Jurkat, Clone E6-1 (cell line): ENCODE data around the gene SMC4.
"Not testable (repeated sequence)": the region's sequence is repeated elsewhere in the genome, so short reads cannot be mapped to it uniquely, and the experiment has no call there.

ENCODE experiments used
- DNase-seq: peaks from one replicate; pipeline ENCODE4 v3.0.0-alpha.2; 2011; ENCODE audit warnings: low read depth, low spot score
- H3K4me3 ChIP-seq: 2 replicates; pipeline ENCODE4 v1.5.1; 2011; ENCODE audit warnings: mild to moderate bottlenecking, low read length, control low read depth, moderate library complexity

Gene SMC4

GRCh38 chr3:160435095-160435494, 35.6 kb downstream of the SMC4 start:
- H3K4me3 ChIP-seq = no peak overlapping the region
- no peak for DNase-seq

DNA sequence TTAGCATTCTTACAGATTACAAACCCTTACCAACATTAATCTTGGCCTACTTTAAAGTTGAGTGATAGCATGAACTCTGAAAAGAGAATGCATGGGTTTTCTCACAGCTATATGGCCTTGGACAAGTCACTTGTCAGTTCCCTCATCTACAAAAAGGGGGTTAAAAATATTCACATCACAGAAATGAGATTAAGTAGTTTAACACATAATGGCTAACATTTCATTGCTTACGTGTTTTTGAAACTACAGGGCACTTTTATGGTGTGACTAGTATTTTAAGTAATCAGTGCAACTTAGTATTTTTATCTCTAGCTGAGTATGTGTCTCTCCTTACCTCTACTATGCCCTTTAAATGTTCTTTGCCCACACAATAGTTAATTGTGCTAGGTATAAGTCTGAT, 36.3 kb downstream of the SMC4 start:
- no peak overlapping the region for H3K4me3 ChIP-seq
- no peak for DNase-seq

DNA sequence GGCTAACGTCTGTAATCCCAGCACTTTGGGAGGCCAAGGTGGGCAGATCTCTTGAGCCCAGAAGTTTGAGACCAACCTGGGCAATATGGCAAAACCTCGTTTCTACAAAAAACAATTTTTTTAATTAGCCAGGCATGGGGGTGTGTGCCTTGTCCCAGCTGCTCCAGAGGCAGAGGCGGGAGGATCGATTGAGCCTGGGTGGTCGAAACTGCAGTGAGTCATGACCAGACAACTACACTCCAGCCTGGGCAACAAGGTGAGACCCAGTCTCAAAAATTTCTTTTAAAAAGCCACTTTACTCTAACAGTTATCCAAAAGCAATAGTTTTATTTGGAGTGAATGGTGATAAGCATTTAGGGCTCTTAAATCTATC, 37.6 kb downstream of the SMC4 start:
- H3K4me3 ChIP-seq = no peak overlapping the region
- no peak for DNase-seq

GRCh38 chr3:160440687-160441086, 41.2 kb downstream of the SMC4 start:
- no peak overlapping the region for H3K4me3 ChIP-seq
- no peak for DNase-seq

DNA sequence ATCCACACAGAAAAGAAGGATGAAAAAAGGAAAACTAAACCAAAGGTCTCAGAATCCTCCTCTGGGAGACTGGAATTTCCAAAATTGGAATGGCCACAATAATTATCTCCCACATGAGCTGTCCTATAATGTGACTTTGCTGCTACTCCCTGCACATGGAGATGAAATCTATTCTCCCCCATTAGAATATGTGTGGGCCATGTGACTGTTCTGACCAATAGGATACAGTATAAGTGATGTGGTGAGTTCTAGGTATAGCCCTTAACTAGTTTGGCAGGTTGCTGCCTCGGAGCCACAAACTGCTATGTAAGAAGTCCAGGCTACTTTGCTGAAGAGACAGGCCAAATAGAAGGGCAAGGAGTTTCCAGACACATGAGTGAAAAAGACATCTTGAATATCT, 45.0 kb downstream of the SMC4 start:
- H3K4me3 ChIP-seq = no peak overlapping the region
- no peak for DNase-seq

GRCh38 chr3:160445854-160446253, 46.4 kb downstream of the SMC4 start:
- no peak overlapping the region for H3K4me3 ChIP-seq
- no peak for DNase-seq

DNA sequence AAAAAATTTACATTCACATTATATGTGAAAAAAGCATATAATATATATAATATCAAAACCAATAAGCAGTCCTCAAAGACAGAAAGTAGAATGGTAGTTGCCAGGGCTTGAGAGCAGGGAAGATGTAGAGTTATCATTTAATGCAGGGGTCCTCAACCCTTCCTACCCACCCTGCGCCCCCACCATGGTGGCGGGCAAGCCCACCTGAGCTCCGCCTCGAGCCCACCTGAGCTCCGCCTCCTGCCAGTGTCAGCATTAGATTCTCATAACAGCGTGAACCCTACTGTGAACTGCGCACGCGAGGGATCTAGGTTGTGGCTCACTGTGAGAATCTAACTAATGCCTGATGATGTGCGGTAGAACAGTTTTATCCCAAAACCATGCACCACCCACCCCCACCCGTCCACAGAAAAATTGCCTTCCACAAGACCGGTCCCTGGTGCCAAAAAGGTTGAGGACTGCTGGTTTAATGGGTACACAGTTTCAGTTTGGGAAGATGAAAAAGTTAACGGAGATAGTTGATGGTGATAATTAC, 47.1 kb downstream of the SMC4 start:
- DNase-seq = no peak
- no peak overlapping the region for H3K4me3 ChIP-seq

DNA sequence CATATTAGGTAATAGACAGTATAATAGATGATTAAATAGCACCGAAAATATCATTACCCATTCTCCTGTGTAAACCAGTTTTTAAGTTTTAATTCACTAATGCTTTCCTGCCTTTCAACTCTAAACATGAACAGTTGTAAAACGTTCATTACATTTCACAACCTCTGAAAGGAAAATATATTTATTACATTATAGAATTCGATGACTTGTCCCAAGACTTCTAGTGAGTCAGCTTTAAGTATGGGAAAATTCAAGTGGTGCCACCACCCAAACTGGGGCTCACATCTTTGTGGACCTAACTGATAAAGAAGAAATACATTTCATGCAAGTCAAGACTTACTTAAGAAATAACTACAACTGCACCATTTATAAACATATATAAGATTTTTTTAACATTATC, 48.1 kb downstream of the SMC4 start:
- no peak overlapping the region for H3K4me3 ChIP-seq
- no peak for DNase-seq

GRCh38 chr3:160448845-160449635, 49.6 kb downstream of the SMC4 start:
- H3K4me3 ChIP-seq = peak overlapping the region; percentile 72
- DNase-seq = peak; percentile 42

DNA sequence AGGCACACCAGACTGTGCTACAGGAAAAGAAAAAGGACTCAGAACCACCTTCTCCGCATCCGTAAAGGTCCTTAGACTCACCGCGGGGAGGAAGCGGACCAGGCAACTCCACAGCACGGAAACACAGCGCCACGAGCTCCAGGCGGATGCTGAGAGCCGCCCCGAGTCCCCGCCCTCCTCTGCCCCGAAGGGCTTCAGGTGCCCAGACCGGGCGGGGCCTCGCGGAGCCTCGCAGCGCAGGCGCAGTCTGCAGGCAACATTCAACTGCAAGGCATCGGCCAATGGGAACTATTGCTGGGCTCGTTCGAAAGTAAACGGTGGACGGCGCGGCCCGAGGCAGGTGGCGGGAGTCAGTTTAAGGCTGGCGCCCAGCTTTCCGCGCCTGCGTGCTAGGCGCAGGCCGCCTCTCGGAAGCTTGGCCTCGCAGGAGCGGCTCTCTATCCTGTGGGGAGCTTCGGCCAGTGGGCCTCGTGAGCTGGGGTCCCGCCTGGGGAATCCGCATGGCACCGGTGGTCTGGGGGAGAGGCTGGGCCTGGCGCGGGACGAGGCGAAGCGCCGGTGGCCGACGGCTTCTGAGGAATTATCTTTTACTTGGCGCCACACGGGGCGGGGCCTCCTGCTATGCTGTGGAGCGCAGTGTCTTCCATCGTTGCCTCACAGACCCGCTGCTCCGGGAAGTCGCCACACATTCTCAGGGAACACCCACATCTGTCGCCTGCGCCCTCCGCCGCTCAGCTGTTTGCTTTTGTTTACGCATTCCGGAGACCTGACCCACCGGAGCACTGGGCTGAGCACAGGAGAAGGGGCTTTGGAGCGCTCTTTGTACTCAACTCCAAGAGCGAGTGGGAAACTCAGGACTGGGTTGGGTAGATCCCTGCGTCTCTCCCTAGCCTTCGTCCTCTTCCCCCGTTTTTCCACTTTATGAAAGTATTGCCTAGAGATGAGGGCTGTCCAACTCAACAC, 50.5 kb downstream of the SMC4 start, which contains the start of gene TRIM59:
TSS of gene TRIM59 (minus strand) at position 151 of the 963 bp plus-strand sequence. CDS start 10,603 bp downstream, outside the sequence.
- DNase-seq = peak; percentile 66
- peak within 1 kb of the TSS; percentile 72 for H3K4me3 ChIP-seq

DNA sequence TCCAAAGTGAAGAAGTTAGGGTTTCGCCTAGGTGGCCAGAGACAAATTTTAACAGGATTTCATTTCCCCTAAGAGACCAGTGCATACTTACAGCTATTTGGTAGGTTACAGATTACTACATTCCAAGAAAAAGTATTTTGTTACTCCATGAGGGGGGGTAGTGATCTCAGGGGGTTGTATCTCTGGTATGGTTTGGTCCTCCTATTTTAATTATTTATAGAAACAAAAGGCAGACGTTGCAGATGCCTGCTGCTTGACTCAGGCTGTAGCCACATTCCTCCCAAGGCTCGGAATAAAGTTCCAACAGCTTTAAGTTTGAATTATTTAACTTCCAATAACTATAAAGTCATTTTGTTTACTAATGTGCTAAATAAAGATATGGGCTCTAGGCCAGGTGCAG, 51.4 kb downstream of the SMC4 start:
- no peak overlapping the region for H3K4me3 ChIP-seq
- no peak for DNase-seq

- no peak for DNase-seq
- no peak overlapping the region for H3K4me3 ChIP-seq
These were observed 52.2 kb downstream of the SMC4 start for GRCh38 chr3:160451602-160452001.

DNA sequence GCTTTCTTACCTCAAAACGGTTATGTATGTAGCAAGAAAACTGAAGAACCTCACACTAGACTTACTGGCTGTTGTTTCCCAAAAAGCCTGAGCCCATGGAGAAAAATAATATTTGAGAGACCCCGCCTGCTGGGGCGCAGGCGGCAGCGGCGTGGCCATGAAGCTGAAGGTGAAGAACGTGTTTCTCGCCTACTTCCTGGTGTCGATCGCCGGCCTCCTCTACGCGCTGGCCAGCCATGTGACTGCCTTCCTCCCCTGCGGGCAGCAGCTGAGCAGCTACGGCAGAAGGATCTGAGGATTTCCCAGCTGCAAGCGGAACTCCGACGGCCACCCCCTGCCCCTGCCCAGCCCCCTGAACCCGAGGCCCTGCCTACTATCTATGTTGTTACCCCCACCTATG, 52.8 kb downstream of the SMC4 start:
- H3K4me3 ChIP-seq, DNase-seq: not testable (repeated sequence)

DNA sequence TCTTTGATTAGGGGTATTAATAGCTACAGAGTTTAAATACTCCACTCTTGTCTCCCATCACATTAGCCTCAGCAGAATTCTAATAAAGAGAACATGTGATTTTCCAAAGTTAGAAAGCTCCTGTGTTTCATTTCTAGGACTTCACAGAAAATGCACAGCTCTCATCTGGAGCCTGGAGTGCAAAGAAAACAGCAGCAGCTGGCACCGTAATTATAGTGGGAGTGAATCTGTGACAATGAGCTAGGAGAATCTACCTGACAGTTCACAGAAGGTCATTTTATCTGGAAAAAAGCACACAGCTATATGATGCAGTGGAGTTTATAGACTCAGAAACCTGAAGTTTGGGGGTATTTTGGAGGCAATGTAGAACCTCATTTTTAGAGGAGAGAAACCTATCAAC, 55.5 kb downstream of the SMC4 start:
- DNase-seq = no peak
- H3K4me3 ChIP-seq = no peak overlapping the region

- no peak for DNase-seq
- no peak overlapping the region for H3K4me3 ChIP-seq
These were observed 56.4 kb downstream of the SMC4 start for GRCh38 chr3:160455846-160456245.

DNA sequence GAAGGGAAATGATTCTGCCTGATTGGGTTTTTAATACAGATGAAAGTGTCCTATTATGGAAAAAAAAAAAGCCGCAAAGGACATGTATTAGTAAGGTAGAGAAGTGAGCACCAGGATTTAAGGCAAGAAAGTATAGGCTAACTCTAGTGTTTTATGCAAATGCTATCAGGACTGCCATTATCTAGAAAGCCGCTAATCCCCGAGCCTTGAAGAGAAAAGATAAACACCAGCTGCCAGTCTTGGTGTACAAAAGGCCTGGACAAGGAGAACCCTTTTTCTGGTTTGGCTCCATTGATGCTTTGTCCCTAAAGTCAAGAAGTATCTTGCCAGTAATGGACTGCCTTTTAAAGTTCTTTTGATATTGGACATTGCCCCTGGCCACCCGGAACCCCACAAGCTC, 58.7 kb downstream of the SMC4 start:
- DNase-seq = no peak

GRCh38 chr3:160459450-160459970, 60.1 kb downstream of the SMC4 start:
- H3K4me3 ChIP-seq = no peak overlapping the region
- no peak for DNase-seq

More for the DNA sequence above, 58.7 kb downstream of the SMC4 start:
- no peak overlapping the region for H3K4me3 ChIP-seq

GRCh38 chr3:160460033-160460432, 60.6 kb downstream of the SMC4 start:
- no peak for DNase-seq
- no peak overlapping the region for H3K4me3 ChIP-seq

GRCh38 chr3:160464321-160464720, 64.9 kb downstream of the SMC4 start:
- DNase-seq = no peak
- no peak overlapping the region for H3K4me3 ChIP-seq

- no peak overlapping the region for H3K4me3 ChIP-seq
- no peak for DNase-seq
These were observed 65.5 kb downstream of the SMC4 start for GRCh38 chr3:160464971-160465370.
